Esophagus squamous epithelium (tissue), 5 donors: Measurements from ENCODE around the gene PRKCB. TPM values are rescaled to one million over a fixed set of nuclear protein-coding genes. Genes with fewer than 3 reads are reported as not detected.

ENCODE experiments used
- DNase-seq: peaks from one replicate; lab custom pipeline; 2025; lab: John Stamatoyannopoulos, UW
- H3K27ac ChIP-seq, 4 donors: fragments of 200-600 bp; sonication (generic); one replicate each; pipeline ENCODE4 v1.5.1; 2016 to 2019; ENCODE audit warnings: mild to moderate bottlenecking in 1 of 4
- H3K27me3 ChIP-seq, 4 donors: fragments of 200-600 bp; sonication (generic); 1 replicate in 3 of 4; 2 replicates in 1 of 4; pipeline versions ENCODE4 v1.5.1 to v1.6.0; 2017 to 2021; ENCODE audit warnings: antibody characterized with exemption in 1 of 4
- H3K36me3 ChIP-seq, 3 donors: fragments of 200-600 bp; sonication (generic); one replicate each; pipeline ENCODE4 v1.5.1; 2016 to 2019
- H3K4me1 ChIP-seq, 3 donors: fragments of 200-600 bp; sonication (generic); one replicate each; pipeline ENCODE4 v1.5.1; 2017 to 2019
- H3K4me3 ChIP-seq, 4 donors: fragments of 200-600 bp; sonication (generic); 1 replicate in 3 of 4; 2 replicates in 1 of 4; pipeline ENCODE4 v1.5.1; 2016 to 2019; ENCODE audit warnings: mild to moderate bottlenecking in 2 of 4, moderate library complexity in 1 of 4
- H3K9me3 ChIP-seq, 3 donors: fragments of 200-600 bp; sonication (generic); one replicate each; pipeline ENCODE4 v1.5.1; 2016 to 2019
- POLR2A ChIP-seq, 4 donors: fragments of 450-650 bp; IDR thresholded peaks; one replicate each; pipeline ENCODE4 v1.6.1; 2017; ENCODE audit warnings: antibody characterized with exemption in 4 of 4, mild to moderate bottlenecking in 4 of 4, moderate library complexity in 3 of 4
- WGBS, 2 donors: methylation state at CpG; one replicate each; pipeline ENCODE4 v1.1.5; 2018; 5-methylcytosine and 5-hydroxymethylcytosine counted together
- intact Hi-C: fragments of 100-400 bp; cut with DNase I; formaldehyde crosslinking; loops from one replicate; pipeline ENCODE4 v1.15.0; 2022
- total RNA-seq, 4 donors: library from RNA; depleted of rRNA; stranded (reverse); fragments of >200 nt; gene quantifications; one replicate each; pipeline ENCODE4 v1.1.0, GENCODE V29; 2016
- TF ChIP-seq, protein P1 (sequence below), 6 experiments: fragments of 450-650 bp in 4 of 6; fragments of 200-600 bp in 2 of 6; sonication (generic) in 2 of 6; IDR thresholded peaks; one replicate each; pipeline ENCODE4 v1.5.1; 2016 to 2019; ENCODE audit warnings: antibody characterized with exemption in 6 of 6, mild to moderate bottlenecking in 4 of 6, moderate library complexity in 4 of 6
- donor health status: DM: yes; HTN: yes; CAD: no.

PRKCB gene
- total RNA-seq, 4 donors from 2014 or later: 0.38 to 4.0 (median 1.7) TPM

DNA sequence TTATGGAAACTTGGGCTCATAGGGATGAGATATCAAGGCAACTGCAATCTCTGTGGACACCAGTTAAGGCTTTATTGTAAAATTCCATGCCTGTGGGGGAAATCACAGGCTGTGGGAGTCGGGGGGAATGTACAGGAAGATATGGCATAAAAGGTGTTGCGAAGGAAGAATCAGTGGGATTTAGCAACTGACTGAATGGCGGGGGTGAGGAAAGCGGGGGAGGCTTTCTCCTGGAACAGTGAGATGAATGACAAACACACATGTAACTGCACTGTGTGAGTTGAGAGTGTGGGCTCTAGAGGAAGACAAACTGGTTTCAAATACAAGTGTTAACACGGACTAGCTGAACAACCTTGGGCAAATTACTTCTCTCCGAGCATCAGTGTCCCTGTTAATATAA, 143.7 kb downstream of the PRKCB start:
- TF ChIP-seq, protein P1, sequence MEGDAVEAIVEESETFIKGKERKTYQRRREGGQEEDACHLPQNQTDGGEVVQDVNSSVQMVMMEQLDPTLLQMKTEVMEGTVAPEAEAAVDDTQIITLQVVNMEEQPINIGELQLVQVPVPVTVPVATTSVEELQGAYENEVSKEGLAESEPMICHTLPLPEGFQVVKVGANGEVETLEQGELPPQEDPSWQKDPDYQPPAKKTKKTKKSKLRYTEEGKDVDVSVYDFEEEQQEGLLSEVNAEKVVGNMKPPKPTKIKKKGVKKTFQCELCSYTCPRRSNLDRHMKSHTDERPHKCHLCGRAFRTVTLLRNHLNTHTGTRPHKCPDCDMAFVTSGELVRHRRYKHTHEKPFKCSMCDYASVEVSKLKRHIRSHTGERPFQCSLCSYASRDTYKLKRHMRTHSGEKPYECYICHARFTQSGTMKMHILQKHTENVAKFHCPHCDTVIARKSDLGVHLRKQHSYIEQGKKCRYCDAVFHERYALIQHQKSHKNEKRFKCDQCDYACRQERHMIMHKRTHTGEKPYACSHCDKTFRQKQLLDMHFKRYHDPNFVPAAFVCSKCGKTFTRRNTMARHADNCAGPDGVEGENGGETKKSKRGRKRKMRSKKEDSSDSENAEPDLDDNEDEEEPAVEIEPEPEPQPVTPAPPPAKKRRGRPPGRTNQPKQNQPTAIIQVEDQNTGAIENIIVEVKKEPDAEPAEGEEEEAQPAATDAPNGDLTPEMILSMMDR (IDR thresholded peaks at IDR 0.05): no peak
- no peak for TF ChIP-seq POLR2A (IDR thresholded peaks at IDR 0.05)
- H3K4me3 ChIP-seq: no peak overlapping the region
- no peaks in the 10 kb centered on the region for H3K4me1 ChIP-seq
- intact Hi-C loops: no loop called here
- H3K27me3 ChIP-seq: no peaks in the 10 kb centered on the region
- H3K9me3 ChIP-seq: no peaks in the 10 kb centered on the region
- no peaks in the 10 kb centered on the region for H3K36me3 ChIP-seq
- 74 to 86% methylated on average over 6 of the region's 6 CpGs for WGBS, 2 donors
- no peak for DNase-seq
- no peak overlapping the region for H3K27ac ChIP-seq

- Histone ChIP-seq H3K27me3 (no peaks in the 10 kb centered on the region), H3K36me3 (no peaks in the 10 kb centered on the region), H3K9me3 (no peaks in the 10 kb centered on the region), H3K4me1 (no peaks in the 10 kb centered on the region), H3K27ac (no peak overlapping the region), H3K4me3 (no peak overlapping the region)
- no peak for DNase-seq
- 86 to 89% methylated on average over 2 to 4 of the region's 4 CpGs for WGBS, 2 donors
- TF ChIP-seq POLR2A (IDR thresholded peaks at IDR 0.05): no peak
- TF ChIP-seq, protein P1 (IDR thresholded peaks at IDR 0.05): no peak
- intact Hi-C loops: no loop called here
Observed at GRCh38 chr16:23979982-23980381, 144.2 kb downstream of the PRKCB start.

DNA sequence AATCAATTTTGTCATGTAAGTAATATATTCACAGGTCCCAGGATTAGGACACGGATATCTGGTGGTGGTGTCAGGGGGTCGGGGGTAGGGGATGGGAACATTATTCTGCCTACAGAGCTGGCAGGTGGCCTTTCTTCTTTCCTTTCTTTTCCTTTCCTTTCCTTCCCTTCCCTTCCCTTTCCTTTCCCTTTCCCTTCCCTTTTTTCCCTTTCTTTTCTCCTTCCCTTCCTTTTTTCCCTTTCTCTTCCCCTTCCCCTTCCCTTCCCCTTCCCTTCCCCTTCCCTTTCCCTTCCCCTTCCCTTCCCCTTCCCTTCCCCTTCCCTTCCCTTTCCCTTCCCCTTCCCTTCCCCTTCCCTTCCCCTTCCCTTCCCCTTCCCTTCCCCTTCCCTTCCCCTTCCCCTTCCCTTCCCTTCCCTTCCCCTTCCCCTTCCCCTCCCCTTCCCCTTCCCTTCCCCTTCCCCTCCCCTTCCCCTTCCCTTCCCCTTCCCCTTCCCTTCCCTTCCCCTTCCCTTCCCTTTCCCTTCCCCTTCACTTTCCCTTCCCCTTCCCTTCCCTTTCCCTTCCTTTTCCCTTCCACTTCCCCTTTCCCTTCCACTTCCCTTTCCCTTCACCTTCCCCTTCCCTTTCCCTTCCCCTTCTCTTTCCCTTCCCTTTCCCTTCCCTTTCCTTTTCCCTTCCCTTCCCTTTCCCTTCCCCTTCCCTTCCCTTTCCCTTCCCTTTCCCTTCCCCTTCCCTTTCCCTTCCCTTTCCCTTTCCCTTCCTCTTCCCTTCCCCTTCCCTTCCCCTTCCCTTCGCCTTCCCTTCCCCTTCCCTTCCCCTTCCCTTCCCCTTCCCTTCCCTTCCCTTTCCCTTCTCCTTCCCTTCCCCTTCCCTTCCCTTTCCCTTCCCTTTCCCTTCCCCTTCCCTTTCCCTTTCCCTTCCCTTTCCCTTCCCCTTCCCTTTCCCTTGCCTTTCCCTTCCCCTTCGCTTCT, 145.9 kb downstream of the PRKCB start:
- Histone ChIP-seq H3K36me3 (no peaks in the 10 kb centered on the region), H3K4me1 (no peaks in the 10 kb centered on the region), H3K27ac (no peak overlapping the region), H3K27me3 (no peaks in the 10 kb centered on the region), H3K9me3 (no peaks in the 10 kb centered on the region), H3K4me3 (no peak overlapping the region)
- DNase-seq: no peak
- WGBS, 2 donors: 64 to 74% methylated on average over 3 of the region's 4 CpGs
- TF ChIP-seq, protein P1 (IDR thresholded peaks at IDR 0.05): no peak
- no peak for TF ChIP-seq POLR2A (IDR thresholded peaks at IDR 0.05)
- intact Hi-C loops: no loop called here

DNA sequence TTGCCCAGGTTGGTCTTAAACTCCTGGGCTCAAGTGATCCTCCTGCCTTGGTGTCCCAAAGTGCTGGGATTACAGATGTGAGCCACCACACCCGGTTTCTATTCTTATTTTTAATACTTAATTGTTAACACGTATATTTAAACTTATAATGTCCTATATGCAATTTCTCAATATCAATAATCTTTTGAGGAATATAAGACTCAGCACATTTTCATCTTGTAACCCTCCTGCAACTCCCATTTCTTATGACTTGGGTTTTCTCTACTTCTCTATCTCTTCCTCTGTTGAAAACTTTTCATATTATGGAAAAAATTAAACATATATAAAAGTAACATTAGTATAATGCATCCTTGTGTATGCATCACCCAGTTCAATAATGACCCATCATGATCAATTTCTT, 150.7 kb downstream of the PRKCB start:
- 57 to 68% methylated on average over 2 of the region's 2 CpGs for WGBS, 2 donors
- H3K27ac ChIP-seq: no peak overlapping the region
- intact Hi-C loops: no loop called here
- no peaks in the 10 kb centered on the region for H3K4me1 ChIP-seq
- H3K9me3 ChIP-seq: no peaks in the 10 kb centered on the region
- DNase-seq: no peak
- TF ChIP-seq, protein P1 (IDR thresholded peaks at IDR 0.05): no peak
- no peak for TF ChIP-seq POLR2A (IDR thresholded peaks at IDR 0.05)
- no peaks in the 10 kb centered on the region for H3K27me3 ChIP-seq
- no peak overlapping the region for H3K4me3 ChIP-seq
- no peaks in the 10 kb centered on the region for H3K36me3 ChIP-seq

DNA sequence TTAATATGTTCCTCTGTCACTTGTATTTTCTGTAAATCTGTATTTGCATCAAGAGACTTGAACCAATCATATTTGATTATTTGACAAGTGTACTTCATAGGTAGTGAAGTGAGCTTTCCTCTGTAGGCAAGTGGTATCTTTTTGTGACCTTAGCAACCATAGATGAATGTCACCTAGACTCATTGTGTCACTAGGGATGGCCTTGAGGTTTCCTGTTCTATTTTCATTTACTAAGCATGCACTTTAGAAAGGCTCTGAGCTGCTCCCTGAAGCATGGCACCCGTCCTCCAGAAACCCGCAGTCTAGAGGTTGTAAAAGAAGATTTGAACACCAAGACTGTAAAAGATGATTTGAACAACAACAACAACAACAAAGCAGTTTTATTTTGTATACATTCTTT, 151.7 kb downstream of the PRKCB start:
- Histone ChIP-seq H3K9me3 (no peaks in the 10 kb centered on the region), H3K27ac (no peak overlapping the region), H3K4me1 (no peaks in the 10 kb centered on the region), H3K36me3 (no peaks in the 10 kb centered on the region), H3K27me3 (no peaks in the 10 kb centered on the region), H3K4me3 (no peak overlapping the region)
- WGBS, 2 donors: 76 to 90% methylated on average over 2 of the region's 2 CpGs
- intact Hi-C loops: no loop called here
- DNase-seq: no peak
- TF ChIP-seq, protein P1 (IDR thresholded peaks at IDR 0.05): no peak
- no peak for TF ChIP-seq POLR2A (IDR thresholded peaks at IDR 0.05)
